Adrenal gland (tissue), 12 donors: ENCODE measurements around the gene GOLGA7B. TPM values are rescaled to one million over a fixed set of nuclear protein-coding genes. Genes with fewer than 3 reads are reported as not detected.

Experiments used
- DNase-seq, 7 donors: peaks; one replicate each; pipeline ENCODE4 v3.0.0-alpha.2; 2019 to 2020
- H3K27ac ChIP-seq, 5 donors: fragments of 200-600 bp; sonication (generic) in 4 of 5; 1 replicate in 3 of 5; 2 replicates in 2 of 5; pipeline versions ENCODE4 v1.5.1 to v1.8.0; 2016 to 2020; ENCODE audit warnings: mild to moderate bottlenecking in 1 of 5
- H3K27me3 ChIP-seq: fragments of 200-600 bp; 2 replicates; pipeline ENCODE4 v1.8.0; 2021
- H3K36me3 ChIP-seq, 2 donors: fragments of 200-600 bp; replicated peaks in 1 of 2; 1 replicate in 1 of 2; 2 replicates in 1 of 2; pipeline versions ENCODE4 v1.5.1 to v1.8.0; 2018 to 2022
- H3K4me1 ChIP-seq, 2 donors: fragments of 200-600 bp; replicated peaks in 1 of 2; 1 replicate in 1 of 2; 2 replicates in 1 of 2; pipeline versions ENCODE4 v1.5.1 to v1.8.0; 2018 to 2021
- H3K4me3 ChIP-seq, 4 donors: fragments of 200-600 bp; sonication (generic) in 3 of 4; one replicate each; pipeline ENCODE4 v1.5.1; 2016 to 2018
- H3K9me3 ChIP-seq, 3 donors: fragments of 200-600 bp; sonication (generic) in 1 of 3; replicated peaks in 1 of 3; 1 replicate in 2 of 3; 2 replicates in 1 of 3; pipeline versions ENCODE4 v1.5.1 to v1.8.0; 2016 to 2021
- POLR2A ChIP-seq, 2 donors: fragments of 450-650 bp; IDR thresholded peaks; one replicate each; pipeline ENCODE4 v1.6.1; 2017; ENCODE audit warnings: antibody characterized with exemption in 2 of 2, mild to moderate bottlenecking in 2 of 2, moderate library complexity in 1 of 2
- WGBS, 4 donors: extraction: QIAGEN DNeasy Blood & Tissue Kit in 2 of 4; methylation state at CpG; one replicate each; pipeline versions ENCODE4 v1.1.5 to v1.1.7; 2013 to 2017; 5-methylcytosine and 5-hydroxymethylcytosine counted together
- intact Hi-C, 2 donors: fragments of 100-400 bp; cut with DNase I; formaldehyde crosslinking; loops; one replicate each; pipeline versions ENCODE4 v1.14.1 to v1.15.0; 2022 to 2023
- polyA plus RNA-seq, 3 donors: library from polyadenylated mRNA; stranded (reverse); fragments of 200-250 nt in 2 of 3; fragments of 350-450 nt in 1 of 3; fragmentation: Illumina TruSeq in 1 of 3; extraction: RNeasy Lipid Tissue Mini Kit (QIAGEN cat#74804) in 1 of 3; gene quantifications; one replicate each; pipeline ENCODE4 v1.2.3, GENCODE V29; 2013 to 2014
- total RNA-seq, 9 donors: library from RNA; depleted of rRNA in 4 of 9; stranded (reverse); fragments of >200 nt in 4 of 9; fragments of 120-200 nt in 1 of 9; fragmentation: NEBNext Ultra II Directional in 1 of 9; extraction: Animal tissue kit (Norgen Biotek cat#: 25700) in 1 of 9; gene quantifications; one replicate each; pipeline versions ENCODE4 v1.1.0 to v1.2.4, GENCODE V29; 2013 to 2023
- TF ChIP-seq, protein P1 (sequence below), 6 experiments: fragments of 450-650 bp in 4 of 6; fragments of 200-600 bp in 2 of 6; sonication (generic) in 1 of 6; IDR thresholded peaks; 1 replicate in 5 of 6; 2 replicates in 1 of 6; pipeline versions ENCODE4 v1.5.1 to v1.8.0; 2016 to 2021; ENCODE audit warnings: antibody characterized with exemption in 6 of 6, mild to moderate bottlenecking in 2 of 6, moderate library complexity in 1 of 6
- donor health status: healthy with polysubstance abuse.
- donor health status: Bipolar disorder and iron deficiency.
- donor health status: DM: yes; HTN: yes; CAD: no.
- donor health status: DM: no; HTN: no; CAD: no.
- donor health status: DM: no; HTN: no; CAD: no.
- donor health status: DM: yes; HTN: yes; CAD: no.

The GOLGA7B gene
- total and polyA plus RNA-seq, 12 donors, result 0.06 to 20.3 (median 1.1) TPM

GRCh38 chr10:97813311-97813710 lies 36.3 kb upstream of the GOLGA7B start:
- DNase-seq, result no peak
- Histone ChIP-seq H3K36me3 (no peaks in the 10 kb centered on the region), H3K27me3 (no peaks in the 10 kb centered on the region), H3K9me3 (no peaks in the 10 kb centered on the region), H3K4me3 (no peak overlapping the region), H3K27ac (no peak overlapping the region), H3K4me1 (no peaks in the 10 kb centered on the region)
- intact Hi-C loops, result no loop called here
- TF ChIP-seq POLR2A (IDR thresholded peaks at IDR 0.05), result no peak
- TF ChIP-seq, protein P1, sequence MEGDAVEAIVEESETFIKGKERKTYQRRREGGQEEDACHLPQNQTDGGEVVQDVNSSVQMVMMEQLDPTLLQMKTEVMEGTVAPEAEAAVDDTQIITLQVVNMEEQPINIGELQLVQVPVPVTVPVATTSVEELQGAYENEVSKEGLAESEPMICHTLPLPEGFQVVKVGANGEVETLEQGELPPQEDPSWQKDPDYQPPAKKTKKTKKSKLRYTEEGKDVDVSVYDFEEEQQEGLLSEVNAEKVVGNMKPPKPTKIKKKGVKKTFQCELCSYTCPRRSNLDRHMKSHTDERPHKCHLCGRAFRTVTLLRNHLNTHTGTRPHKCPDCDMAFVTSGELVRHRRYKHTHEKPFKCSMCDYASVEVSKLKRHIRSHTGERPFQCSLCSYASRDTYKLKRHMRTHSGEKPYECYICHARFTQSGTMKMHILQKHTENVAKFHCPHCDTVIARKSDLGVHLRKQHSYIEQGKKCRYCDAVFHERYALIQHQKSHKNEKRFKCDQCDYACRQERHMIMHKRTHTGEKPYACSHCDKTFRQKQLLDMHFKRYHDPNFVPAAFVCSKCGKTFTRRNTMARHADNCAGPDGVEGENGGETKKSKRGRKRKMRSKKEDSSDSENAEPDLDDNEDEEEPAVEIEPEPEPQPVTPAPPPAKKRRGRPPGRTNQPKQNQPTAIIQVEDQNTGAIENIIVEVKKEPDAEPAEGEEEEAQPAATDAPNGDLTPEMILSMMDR (IDR thresholded peaks at IDR 0.05), result no peak
- WGBS, 4 donors, result 53 to 67% (median 61%) methylated on average over 3 of the region's 3 CpGs

DNA sequence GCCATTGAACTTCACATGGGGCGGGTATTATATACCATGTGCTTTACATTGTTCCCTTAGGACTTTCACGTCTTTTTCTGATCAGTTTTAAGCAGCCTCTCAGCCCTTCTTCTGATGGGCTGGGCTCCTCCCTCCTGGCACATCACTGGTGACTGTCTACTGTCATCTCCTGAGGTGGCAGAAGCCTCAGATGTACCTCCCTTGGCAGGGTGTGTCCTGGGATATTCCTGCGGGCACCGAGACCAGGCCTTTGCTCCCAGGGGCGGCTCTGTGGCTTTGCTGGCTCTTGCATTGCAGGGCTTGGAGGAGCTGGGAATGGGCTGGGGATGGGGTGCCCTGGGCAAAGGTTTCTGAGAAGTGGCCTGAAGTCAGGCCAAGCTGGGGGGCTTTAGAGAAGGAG lies 34.6 kb upstream of the GOLGA7B start:
- no peak for TF ChIP-seq POLR2A (IDR thresholded peaks at IDR 0.05)
- TF ChIP-seq, protein P1 (IDR thresholded peaks at IDR 0.05), result no peak
- Histone ChIP-seq H3K27me3 (no peaks in the 10 kb centered on the region), H3K9me3 (no peaks in the 10 kb centered on the region), H3K36me3 (no peaks in the 10 kb centered on the region), H3K4me3 (no peak overlapping the region), H3K4me1 (no peaks in the 10 kb centered on the region), H3K27ac (no peak overlapping the region)
- intact Hi-C loops, result no loop called here
- 82 to 88% (median 84%) methylated on average over 5 of the region's 5 CpGs for WGBS, 4 donors
- no peak for DNase-seq

DNA sequence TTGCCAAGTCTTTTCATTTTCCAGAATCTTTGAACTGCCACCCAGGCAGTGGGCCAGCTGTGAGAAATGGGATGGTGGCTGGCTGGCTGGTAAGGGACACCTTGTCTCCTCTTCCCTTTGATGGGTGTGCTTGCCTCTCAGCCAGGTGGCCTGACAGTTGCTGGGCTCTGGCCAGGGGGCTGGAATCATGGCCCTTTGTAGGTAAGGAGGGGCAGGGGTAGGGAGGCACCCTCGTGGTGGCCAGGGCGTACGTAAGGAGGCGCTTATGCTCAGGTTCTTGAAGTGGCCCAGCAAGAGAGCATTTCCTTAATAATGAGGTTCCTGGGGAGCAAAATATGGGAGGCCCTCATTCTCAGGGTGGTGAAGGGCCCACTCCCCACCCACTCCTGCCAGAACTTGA lies 33.0 kb upstream of the GOLGA7B start:
- H3K27ac ChIP-seq, result no peak overlapping the region
- intact Hi-C loops, result no loop called here
- H3K4me1 ChIP-seq, result no peaks in the 10 kb centered on the region
- H3K27me3 ChIP-seq, result no peaks in the 10 kb centered on the region
- DNase-seq, result no peak
- H3K9me3 ChIP-seq, result no peaks in the 10 kb centered on the region
- H3K36me3 ChIP-seq, result no peaks in the 10 kb centered on the region
- H3K4me3 ChIP-seq, result no peak overlapping the region
- WGBS, 4 donors, result 57 to 89% (median 88%) methylated on average over 2 to 4 of the region's 4 CpGs
- TF ChIP-seq, protein P1 (IDR thresholded peaks at IDR 0.05), result no peak

DNA sequence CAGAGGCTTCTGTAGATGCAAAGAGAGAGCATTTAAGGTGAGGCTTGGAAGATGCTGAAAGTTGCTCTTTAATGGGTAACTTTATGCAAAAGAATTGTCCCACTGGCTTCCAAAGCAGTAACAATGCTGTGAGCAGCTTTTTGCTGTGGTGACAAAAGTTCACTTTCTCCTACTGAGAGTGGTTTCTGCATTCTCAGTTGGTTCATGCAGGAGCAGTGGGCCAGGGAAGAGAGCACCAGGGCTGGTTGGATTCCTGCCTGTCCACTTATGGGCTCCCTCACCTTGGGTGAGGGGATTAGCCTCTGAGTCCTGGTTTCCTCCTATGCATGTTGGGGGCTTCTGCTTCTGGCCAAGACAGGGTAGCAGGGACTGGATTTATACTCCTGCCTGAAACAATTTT lies 31.1 kb upstream of the GOLGA7B start:
- intact Hi-C loops, result no loop called here

More for the DNA sequence above, 31.1 kb upstream of the GOLGA7B start:
- Histone ChIP-seq H3K36me3 (no peaks in the 10 kb centered on the region), H3K27ac (no peak overlapping the region), H3K9me3 (no peaks in the 10 kb centered on the region), H3K27me3 (no peaks in the 10 kb centered on the region), H3K4me3 (no peak overlapping the region), H3K4me1 (no peaks in the 10 kb centered on the region)
- no peak for TF ChIP-seq POLR2A (IDR thresholded peaks at IDR 0.05)
- TF ChIP-seq, protein P1 (IDR thresholded peaks at IDR 0.05), result no peak
- no peak for DNase-seq
